BLaER1 treated with 17β-estradiol and CSF1 and Interleukin-3, amounts not matched to agents 10 nM and 100 nM (cell line): ENCODE results near the gene NIT2.

ENCODE experiments used
- H3K27ac ChIP-seq, 11 experiments: shearing (Covaris generic); formaldehyde crosslinking; 2 replicates each; pipeline ENCODE4 v1.8.1; 2022
- H3K27me3 ChIP-seq, 11 experiments: shearing (Covaris generic); formaldehyde crosslinking; 2 replicates each; pipeline ENCODE4 v1.8.1; 2022
- H3K36me3 ChIP-seq, 11 experiments: shearing (Covaris generic); formaldehyde crosslinking; 2 replicates each; pipeline ENCODE4 v1.8.1; 2022
- H3K4me1 ChIP-seq, 10 experiments: shearing (Covaris generic); formaldehyde crosslinking; 2 replicates each; pipeline ENCODE4 v1.8.1; 2022
- H3K4me2 ChIP-seq, 11 experiments: shearing (Covaris generic); formaldehyde crosslinking; 2 replicates each; pipeline ENCODE4 v1.8.1; 2022
- H3K4me3 ChIP-seq, 10 experiments: shearing (Covaris generic); formaldehyde crosslinking; 2 replicates each; pipeline ENCODE4 v1.8.1; 2022
- H3K9ac ChIP-seq, 11 experiments: shearing (Covaris generic); formaldehyde crosslinking; 2 replicates each; pipeline ENCODE4 v1.8.1; 2022
- H3K9me3 ChIP-seq, 11 experiments: shearing (Covaris generic); formaldehyde crosslinking; replicated peaks in 1 of 11; 2 replicates each; pipeline ENCODE4 v1.8.1; 2022
- H4K20me1 ChIP-seq, 11 experiments: shearing (Covaris generic); formaldehyde crosslinking; 2 replicates each; pipeline ENCODE4 v1.8.1; 2022
- Cebpa-rat ChIP-seq, 11 experiments: shearing (Covaris generic); IDR thresholded peaks; 2 replicates each; pipeline ENCODE4 v1.8.1; 2022

The NIT2 gene

DNA sequence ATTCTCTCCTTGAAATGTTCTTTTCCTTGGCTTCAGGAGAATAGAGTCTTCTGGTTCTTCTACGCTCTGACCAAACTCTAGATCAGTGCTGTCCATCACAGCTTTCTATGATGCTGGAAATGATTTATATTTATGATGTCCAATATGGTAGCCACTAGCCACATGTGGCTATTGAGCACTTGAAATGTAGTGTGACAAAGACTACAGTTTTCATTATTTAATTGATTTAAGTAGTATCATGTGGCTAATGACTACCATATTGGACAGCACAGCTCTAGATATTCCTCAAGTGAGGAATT is 69.6 kb downstream of the NIT2 start:
- TF ChIP-seq Cebpa-rat (IDR thresholded peaks at IDR 0.05) = no peak
- Histone ChIP-seq H3K27ac (no peak overlapping the region), H4K20me1 (peaks cover 0 to 14% (median 13%) of the 10 kb centered on the region in 11 experiments; a peak in 19 of 22 replicates), H3K9me3 (peaks cover 21 to 51% (median 39%) of the 10 kb centered on the region in 11 experiments), H3K4me3 (no peak overlapping the region), H3K27me3 (no peaks in the 10 kb centered on the region), H3K36me3 (peaks cover 0 to 18% (median 5%) of the 10 kb centered on the region in 11 experiments; a peak in 7 of 22 replicates), H3K9ac (no peak overlapping the region), H3K4me1 (peaks cover 26 to 34% (median 30%) of the 10 kb centered on the region in 10 experiments), H3K4me2 (peak overlapping the region in 6 of 11 experiments; percentile 46 to 98 (median 92); a peak in 4 of 22 replicates)

DNA sequence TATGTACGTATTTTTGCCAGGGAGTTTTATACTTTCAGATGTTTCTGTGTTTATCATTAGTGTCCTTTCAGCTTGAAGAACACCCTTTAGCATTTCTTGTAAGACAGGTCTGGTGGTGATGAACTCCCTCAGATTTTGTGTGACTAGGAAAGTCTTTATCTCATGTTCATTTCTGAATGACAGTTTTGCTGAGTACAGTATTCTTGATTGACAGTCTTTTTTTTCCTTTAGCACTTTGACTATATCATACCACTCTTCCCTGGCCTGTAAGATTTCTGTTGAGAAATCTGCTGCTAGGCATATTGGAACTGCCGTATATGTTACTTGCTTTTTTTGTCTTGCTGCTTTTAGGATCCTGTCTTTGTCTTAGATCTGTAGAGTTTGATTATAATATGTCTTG is 72.6 kb downstream of the NIT2 start:
- no peak overlapping the region for H3K27ac ChIP-seq
- H3K4me2 ChIP-seq = no peak overlapping the region
- H3K9ac ChIP-seq = no peak overlapping the region
- no peaks in the 10 kb centered on the region for H3K27me3 ChIP-seq
- no peak for TF ChIP-seq Cebpa-rat (IDR thresholded peaks at IDR 0.05)
- H3K4me1 ChIP-seq = peaks cover 13 to 22% (median 17%) of the 10 kb centered on the region in 10 experiments
- no peak overlapping the region for H3K4me3 ChIP-seq
- H3K36me3 ChIP-seq = peaks cover 0 to 26% (median 8%) of the 10 kb centered on the region in 11 experiments; a peak in 9 of 22 replicates
- H4K20me1 ChIP-seq = no peaks in the 10 kb centered on the region
- peaks cover 21 to 68% (median 48%) of the 10 kb centered on the region in 11 experiments for H3K9me3 ChIP-seq

DNA sequence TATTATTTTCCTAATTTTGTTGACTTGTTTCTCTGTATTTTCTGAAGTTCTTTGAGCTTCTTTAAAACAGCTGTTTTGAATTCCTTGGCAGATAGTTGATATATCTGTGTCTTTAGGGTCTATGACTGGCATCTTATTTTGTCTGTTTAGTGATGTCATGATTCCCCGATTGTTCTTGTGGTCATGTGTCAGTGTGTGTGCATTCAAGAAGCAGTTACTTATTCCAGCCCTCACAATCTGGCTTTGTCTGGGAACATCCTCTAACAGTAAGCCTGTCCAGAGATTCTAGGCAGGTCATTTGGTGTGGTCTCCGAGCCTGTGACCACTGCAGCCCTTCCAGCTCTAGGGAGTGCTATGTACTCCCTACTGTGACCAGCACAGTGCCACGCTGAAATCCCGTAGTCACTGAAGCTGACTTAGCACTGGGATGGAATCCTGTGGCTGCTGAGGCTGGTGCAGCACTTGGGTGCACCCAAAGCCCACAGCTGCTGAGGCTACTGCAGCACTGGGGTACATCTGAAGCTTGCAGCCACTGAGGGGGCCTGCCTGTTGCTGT is 73.5 kb downstream of the NIT2 start:
- H3K4me3 ChIP-seq = no peak overlapping the region
- no peak for TF ChIP-seq Cebpa-rat (IDR thresholded peaks at IDR 0.05)
- no peaks in the 10 kb centered on the region for H4K20me1 ChIP-seq
- no peaks in the 10 kb centered on the region for H3K27me3 ChIP-seq
- H3K27ac ChIP-seq = no peak overlapping the region
- H3K4me2 ChIP-seq = no peak overlapping the region
- H3K4me1 ChIP-seq = peaks cover 4 to 13% (median 8%) of the 10 kb centered on the region in 10 experiments; a peak in 16 of 20 replicates
- peaks cover 0 to 26% (median 8%) of the 10 kb centered on the region in 11 experiments; a peak in 9 of 22 replicates for H3K36me3 ChIP-seq
- peaks cover 21 to 68% (median 48%) of the 10 kb centered on the region in 11 experiments for H3K9me3 ChIP-seq
- no peak overlapping the region for H3K9ac ChIP-seq
